C4-2B (cell line): ENCODE data around the gene TENM4.
A peak's percentile ranks its signal among the peaks of the same experiment; 100 is the strongest.

Experiments
- H3K27ac ChIP-seq: fragments of 450-650 bp; 2 replicates; pipeline ENCODE4 v1.5.1; 2017
- ZFX ChIP-seq: fragments of 450-650 bp; IDR thresholded peaks from 2 replicates; pipeline ENCODE4 v1.6.1; 2017
- TF ChIP-seq, protein P1 (sequence below): fragments of 450-650 bp; conservative IDR thresholded peaks from 2 replicates; pipeline ENCODE4 v1.5.1; 2017; ENCODE audit warnings: mild to moderate bottlenecking

Gene TENM4

GRCh38 chr11:79264284-79264683 lies 176.5 kb downstream of the TENM4 start:
- no peak for TF ChIP-seq ZFX
- TF ChIP-seq, protein P1, sequence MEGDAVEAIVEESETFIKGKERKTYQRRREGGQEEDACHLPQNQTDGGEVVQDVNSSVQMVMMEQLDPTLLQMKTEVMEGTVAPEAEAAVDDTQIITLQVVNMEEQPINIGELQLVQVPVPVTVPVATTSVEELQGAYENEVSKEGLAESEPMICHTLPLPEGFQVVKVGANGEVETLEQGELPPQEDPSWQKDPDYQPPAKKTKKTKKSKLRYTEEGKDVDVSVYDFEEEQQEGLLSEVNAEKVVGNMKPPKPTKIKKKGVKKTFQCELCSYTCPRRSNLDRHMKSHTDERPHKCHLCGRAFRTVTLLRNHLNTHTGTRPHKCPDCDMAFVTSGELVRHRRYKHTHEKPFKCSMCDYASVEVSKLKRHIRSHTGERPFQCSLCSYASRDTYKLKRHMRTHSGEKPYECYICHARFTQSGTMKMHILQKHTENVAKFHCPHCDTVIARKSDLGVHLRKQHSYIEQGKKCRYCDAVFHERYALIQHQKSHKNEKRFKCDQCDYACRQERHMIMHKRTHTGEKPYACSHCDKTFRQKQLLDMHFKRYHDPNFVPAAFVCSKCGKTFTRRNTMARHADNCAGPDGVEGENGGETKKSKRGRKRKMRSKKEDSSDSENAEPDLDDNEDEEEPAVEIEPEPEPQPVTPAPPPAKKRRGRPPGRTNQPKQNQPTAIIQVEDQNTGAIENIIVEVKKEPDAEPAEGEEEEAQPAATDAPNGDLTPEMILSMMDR, result no peak
- no peak overlapping the region for H3K27ac ChIP-seq

- H3K27ac ChIP-seq, result no peak overlapping the region
Observed at GRCh38 chr11:79263001-79263400, 177.8 kb downstream of the TENM4 start.

DNA sequence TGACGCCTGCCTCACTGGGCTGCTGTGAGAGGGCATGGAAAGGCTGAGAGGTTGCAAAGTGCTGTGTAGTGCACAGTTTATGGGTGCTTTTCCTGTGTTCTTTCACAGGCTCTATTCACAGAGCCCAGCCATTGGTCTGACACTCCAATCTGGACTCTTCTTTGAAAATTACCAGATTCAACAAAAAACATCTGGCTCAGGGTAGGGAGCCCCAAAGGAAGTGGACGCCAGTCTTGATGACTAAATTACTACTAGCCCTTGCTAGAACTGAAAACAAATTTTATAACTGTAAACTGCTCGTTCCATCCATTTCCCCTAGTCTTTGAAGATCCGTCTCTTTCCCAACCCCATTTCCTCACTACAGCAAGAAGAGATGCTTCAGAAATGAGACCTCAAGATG lies 178.6 kb downstream of the TENM4 start:
- TF ChIP-seq, protein P1, result no peak
- no peak for TF ChIP-seq ZFX
- H3K27ac ChIP-seq, result no peak overlapping the region

More at GRCh38 chr11:79263001-79263400, 177.8 kb downstream of the TENM4 start:
- TF ChIP-seq, protein P1, result no peak
- no peak for TF ChIP-seq ZFX

DNA sequence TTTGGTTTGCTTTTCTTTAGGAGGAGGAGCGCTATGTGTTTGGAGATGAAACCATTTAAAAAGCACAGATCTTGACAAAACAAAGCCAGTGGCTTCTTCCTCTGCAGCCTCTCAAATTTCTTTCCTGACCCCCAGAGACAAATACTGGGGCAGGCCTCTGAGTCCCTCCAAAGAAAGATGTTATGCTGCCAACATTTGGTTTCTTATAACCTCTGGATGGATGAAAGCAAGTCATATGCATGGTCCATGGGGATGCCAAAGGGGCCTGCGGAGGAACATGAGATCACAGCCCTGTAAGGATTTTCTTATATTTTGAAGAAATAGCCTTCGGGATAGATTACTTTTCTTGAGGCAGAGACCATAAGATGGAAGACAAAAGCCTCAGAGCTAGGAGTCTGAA lies 179.1 kb downstream of the TENM4 start:
- H3K27ac ChIP-seq, result no peak overlapping the region
- TF ChIP-seq, protein P1, result no peak
- TF ChIP-seq ZFX, result no peak

- TF ChIP-seq, protein P1, result peak; percentile 20
- TF ChIP-seq ZFX, result no peak
- H3K27ac ChIP-seq, result no peak overlapping the region
Observed at GRCh38 chr11:79259800-79260199, 181.0 kb downstream of the TENM4 start.

DNA sequence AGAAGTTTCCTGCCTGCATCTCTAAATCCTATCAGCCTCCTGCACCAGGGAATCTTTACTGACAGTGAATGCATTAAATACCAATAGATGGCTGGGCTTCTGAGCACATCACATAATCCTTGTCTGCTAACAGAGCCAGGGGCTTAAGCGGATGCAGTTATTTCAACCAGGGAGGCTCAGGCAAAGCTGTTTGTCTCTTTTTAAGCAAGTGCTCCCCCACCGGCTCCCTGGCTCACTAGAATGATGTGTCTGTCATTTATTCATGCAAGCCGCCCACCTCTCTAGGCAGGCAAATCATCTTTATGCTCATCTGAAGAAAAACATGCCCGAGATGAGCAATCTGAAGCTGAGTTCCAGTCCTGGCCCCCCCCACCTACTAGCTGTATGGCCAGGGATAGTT lies 182.3 kb downstream of the TENM4 start:
- no peak overlapping the region for H3K27ac ChIP-seq
- TF ChIP-seq, protein P1, result no peak
- TF ChIP-seq ZFX, result no peak

DNA sequence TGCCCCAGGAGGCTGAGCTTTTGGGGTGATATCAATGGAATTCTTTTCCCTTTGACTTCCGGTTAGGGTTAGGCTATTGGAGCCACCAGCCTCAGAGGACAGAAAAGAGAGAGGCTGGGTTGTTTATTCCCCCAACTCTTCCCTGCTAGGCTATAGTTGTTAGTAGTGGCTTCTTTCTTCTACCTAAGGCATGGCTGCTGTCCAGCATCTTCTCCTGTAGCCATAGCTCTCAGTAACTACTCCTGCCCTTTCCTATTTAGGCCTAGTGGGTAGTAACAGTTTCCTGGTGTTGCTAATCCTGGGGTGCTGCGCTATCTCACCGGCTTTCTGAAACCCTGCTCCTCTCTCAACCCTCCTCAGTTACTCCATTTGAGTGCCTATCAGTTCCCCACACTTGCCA lies 184.9 kb downstream of the TENM4 start:
- H3K27ac ChIP-seq, result no peak overlapping the region
- TF ChIP-seq, protein P1, result no peak
- no peak for TF ChIP-seq ZFX
